ENCODE measurements around the gene MYL1. TPM values are rescaled to one million over a fixed set of nuclear protein-coding genes. Genes with fewer than 3 reads are reported as not detected.

MYL1 gene
- not detected for total RNA-seq (ENCODE audit: unreplicated experiment)
- long read RNA-seq: 0 reads

GRCh38 chr2:210315015-210315788, at the start of gene MYL1:
Gene MYL1 (minus strand): TSS chr2:210315174. CDS start chr2:210315042, 132 bp downstream.
- H3K27ac Mint-ChIP-seq (ENCODE audit: unreplicated experiment): no peak within 1 kb of the TSS
- H3K27me3 Mint-ChIP-seq (ENCODE audit: unreplicated experiment): no peaks in the 10 kb centered on the region
- no peaks in the 10 kb centered on the region for H3K4me1 Mint-ChIP-seq (ENCODE audit: unreplicated experiment)
- H3K9me3 Mint-ChIP-seq (ENCODE audit: unreplicated experiment): no peaks in the 10 kb centered on the region
- no peak for TF ChIP-seq CTCF (IDR thresholded peaks at IDR 0.05; ENCODE audit: unreplicated experiment)
- H3K36me3 Mint-ChIP-seq (ENCODE audit: low read depth, unreplicated experiment): no peaks in the 10 kb centered on the region
- no peak within 1 kb of the TSS for H3K4me3 Mint-ChIP-seq (ENCODE audit: unreplicated experiment)
- DNase-seq (ENCODE audit: low spot score): no peak

DNA sequence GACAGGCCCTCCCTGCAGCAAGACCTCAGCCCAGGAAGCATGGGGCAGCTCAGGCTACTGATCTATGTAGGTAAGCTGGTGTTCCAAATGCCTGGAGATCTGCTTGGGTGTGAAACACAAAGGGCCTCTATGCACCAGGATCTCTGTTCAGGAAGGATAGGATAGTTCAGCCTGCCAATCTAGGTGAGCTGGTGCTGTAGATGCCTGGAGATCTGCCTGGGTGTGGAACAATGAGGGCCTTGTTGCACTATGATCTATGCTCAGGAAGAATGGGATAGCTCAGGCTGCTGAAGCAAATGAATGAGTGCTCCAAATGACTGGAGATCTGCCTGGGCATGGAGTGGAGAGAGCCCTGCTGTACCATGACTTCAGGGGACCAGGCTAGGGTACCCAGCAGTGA, 48.9 kb upstream of the MYL1 start:
- Mint-ChIP-seq H3K36me3 (ENCODE audit: low read depth, unreplicated experiment) (no peaks in the 10 kb centered on the region), H3K9me3 (ENCODE audit: unreplicated experiment) (no peaks in the 10 kb centered on the region), H3K27me3 (ENCODE audit: unreplicated experiment) (peaks cover 4% of the 10 kb centered on the region), H3K27ac (ENCODE audit: unreplicated experiment) (no peak overlapping the region), H3K4me1 (ENCODE audit: unreplicated experiment) (no peaks in the 10 kb centered on the region), H3K4me3 (ENCODE audit: unreplicated experiment) (no peak overlapping the region)
- no peak for TF ChIP-seq CTCF (IDR thresholded peaks at IDR 0.05; ENCODE audit: unreplicated experiment)
- DNase-seq (ENCODE audit: low spot score): no peak

GRCh38 chr2:210363261-210363660, 48.3 kb upstream of the MYL1 start:
- H3K4me1 Mint-ChIP-seq (ENCODE audit: unreplicated experiment): no peaks in the 10 kb centered on the region
- H3K36me3 Mint-ChIP-seq (ENCODE audit: low read depth, unreplicated experiment): no peaks in the 10 kb centered on the region
- H3K27me3 Mint-ChIP-seq (ENCODE audit: unreplicated experiment): peaks cover 4% of the 10 kb centered on the region
- H3K9me3 Mint-ChIP-seq (ENCODE audit: unreplicated experiment): no peaks in the 10 kb centered on the region
- H3K4me3 Mint-ChIP-seq (ENCODE audit: unreplicated experiment): no peak overlapping the region
- TF ChIP-seq CTCF (IDR thresholded peaks at IDR 0.05; ENCODE audit: unreplicated experiment): no peak
- DNase-seq (ENCODE audit: low spot score): no peak
- H3K27ac Mint-ChIP-seq (ENCODE audit: unreplicated experiment): no peak overlapping the region

DNA sequence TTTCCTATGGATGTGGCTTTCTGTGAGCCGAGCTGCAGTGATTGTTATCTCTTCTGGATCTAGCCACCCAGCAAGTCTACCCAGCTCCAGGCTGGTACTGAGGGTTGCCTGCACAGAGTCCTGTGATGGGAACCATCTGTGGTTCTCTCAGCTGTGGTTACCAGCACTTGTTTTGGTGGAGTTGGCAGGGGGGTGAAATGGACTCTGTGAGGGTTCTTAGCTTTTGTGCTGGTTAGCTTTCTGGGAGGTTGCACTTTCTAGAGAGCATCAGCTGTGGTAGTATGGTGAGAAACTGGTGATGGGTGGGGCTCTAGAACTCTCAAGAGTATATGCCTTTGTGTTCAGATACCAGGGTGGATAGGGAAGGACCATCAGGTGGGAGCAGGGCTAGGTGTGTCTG, 45.4 kb upstream of the MYL1 start:
- H3K27ac Mint-ChIP-seq (ENCODE audit: unreplicated experiment): no peak overlapping the region
- H3K4me1 Mint-ChIP-seq (ENCODE audit: unreplicated experiment): no peaks in the 10 kb centered on the region
- no peak for TF ChIP-seq CTCF (IDR thresholded peaks at IDR 0.05; ENCODE audit: unreplicated experiment)
- H3K36me3 Mint-ChIP-seq (ENCODE audit: low read depth, unreplicated experiment): no peaks in the 10 kb centered on the region
- H3K27me3 Mint-ChIP-seq (ENCODE audit: unreplicated experiment): peaks cover 5% of the 10 kb centered on the region
- no peak overlapping the region for H3K4me3 Mint-ChIP-seq (ENCODE audit: unreplicated experiment)
- no peaks in the 10 kb centered on the region for H3K9me3 Mint-ChIP-seq (ENCODE audit: unreplicated experiment)
- DNase-seq (ENCODE audit: low spot score): no peak

GRCh38 chr2:210356944-210357343, 42.0 kb upstream of the MYL1 start:
- Mint-ChIP-seq H3K9me3 (ENCODE audit: unreplicated experiment) (no peaks in the 10 kb centered on the region), H3K27ac (ENCODE audit: unreplicated experiment) (no peak overlapping the region), H3K4me3 (ENCODE audit: unreplicated experiment) (no peak overlapping the region), H3K4me1 (ENCODE audit: unreplicated experiment) (no peaks in the 10 kb centered on the region), H3K27me3 (ENCODE audit: unreplicated experiment) (peaks cover 4% of the 10 kb centered on the region), H3K36me3 (ENCODE audit: low read depth, unreplicated experiment) (no peaks in the 10 kb centered on the region)
- DNase-seq (ENCODE audit: low spot score): no peak
- TF ChIP-seq CTCF (IDR thresholded peaks at IDR 0.05; ENCODE audit: unreplicated experiment): no peak
